Globus pallidus (tissue), 1 donor: ENCODE measurements around the gene SETD4.
A peak's percentile ranks its signal among the peaks of the same experiment; 100 is the strongest.
"Not testable (repeated sequence)": the region's sequence is repeated elsewhere in the genome, so short reads cannot be mapped to it uniquely, and the experiment has no call there.

ENCODE experiments used
- DNase-seq: peaks from one replicate; pipeline ENCODE4 v3.0.0-alpha.2; 2015; ENCODE audit warnings: low spot score

Gene SETD4

DNA sequence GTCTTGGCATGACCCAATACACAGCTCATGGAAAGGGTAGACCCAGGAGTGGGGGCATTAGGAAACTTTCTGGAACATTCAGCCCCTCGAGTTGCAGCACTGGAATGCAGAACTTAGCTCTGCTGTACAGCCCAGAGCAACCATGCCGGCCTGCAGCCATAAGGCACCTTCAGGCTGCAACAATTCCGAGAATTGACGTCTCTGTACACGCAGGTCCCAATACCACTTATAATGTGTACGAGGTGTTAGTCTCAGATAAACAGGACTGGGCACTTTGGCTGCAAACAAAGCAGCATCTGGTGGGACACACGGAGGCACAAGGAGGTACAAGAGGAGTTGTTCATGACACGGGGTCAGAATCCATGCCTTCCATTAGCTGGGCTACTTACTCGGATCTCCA lies 17.4 kb upstream of the SETD4 start:
- no peak for DNase-seq

DNA sequence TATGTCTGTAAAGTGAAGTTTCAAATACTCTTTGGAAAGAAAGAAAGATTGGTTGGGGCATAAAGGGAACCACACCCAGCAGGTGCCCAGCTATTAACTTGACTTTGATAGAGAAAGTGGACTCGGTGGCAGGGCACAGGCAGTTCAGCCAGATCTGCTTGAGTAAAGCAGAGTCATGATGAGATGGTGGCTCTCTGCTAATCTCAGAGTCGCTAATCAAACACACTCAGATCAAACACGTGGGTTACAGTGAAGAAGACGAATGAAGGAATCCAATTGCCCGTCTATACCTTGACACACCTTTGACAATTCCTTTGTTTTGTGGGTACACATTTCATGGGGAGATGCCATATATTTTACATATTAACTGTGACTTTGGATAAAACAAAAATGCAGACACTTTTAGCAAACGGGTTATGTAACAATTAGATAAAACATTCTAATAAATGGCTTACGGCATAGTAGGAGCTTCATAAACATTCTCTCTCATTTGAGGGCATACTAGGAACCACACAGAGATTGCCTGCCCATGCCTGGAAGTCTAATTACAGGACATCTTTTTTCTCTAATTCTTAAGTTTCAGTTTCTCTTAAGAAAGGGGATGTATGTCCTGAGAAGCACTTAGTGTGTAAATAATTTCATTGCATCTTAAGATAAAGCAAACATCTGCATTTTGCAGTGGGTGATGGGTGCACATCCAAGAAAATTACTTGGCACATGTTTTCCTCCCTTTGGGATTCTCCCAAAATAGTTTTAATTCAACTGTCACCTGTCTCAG lies 16.7 kb upstream of the SETD4 start:
- DNase-seq: no peak

DNA sequence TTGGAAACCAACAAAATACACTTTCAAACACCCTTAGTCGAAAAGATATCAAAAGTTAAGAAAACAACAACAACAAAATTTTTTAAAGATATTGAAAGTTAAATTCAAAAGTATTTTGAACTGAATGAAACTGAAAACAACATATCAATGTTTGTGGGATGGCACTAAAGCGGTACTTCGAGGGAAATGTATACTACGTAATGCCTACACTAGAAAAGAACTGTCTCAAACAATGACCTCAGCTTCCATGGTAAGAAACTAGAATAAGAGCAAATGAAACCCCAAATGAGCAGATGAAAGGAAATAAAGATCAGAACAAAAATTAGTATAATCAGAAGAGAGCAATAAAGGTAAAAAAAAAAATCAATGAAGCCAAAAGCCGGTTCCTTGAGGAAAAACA lies 15.6 kb upstream of the SETD4 start:
- no peak for DNase-seq

DNA sequence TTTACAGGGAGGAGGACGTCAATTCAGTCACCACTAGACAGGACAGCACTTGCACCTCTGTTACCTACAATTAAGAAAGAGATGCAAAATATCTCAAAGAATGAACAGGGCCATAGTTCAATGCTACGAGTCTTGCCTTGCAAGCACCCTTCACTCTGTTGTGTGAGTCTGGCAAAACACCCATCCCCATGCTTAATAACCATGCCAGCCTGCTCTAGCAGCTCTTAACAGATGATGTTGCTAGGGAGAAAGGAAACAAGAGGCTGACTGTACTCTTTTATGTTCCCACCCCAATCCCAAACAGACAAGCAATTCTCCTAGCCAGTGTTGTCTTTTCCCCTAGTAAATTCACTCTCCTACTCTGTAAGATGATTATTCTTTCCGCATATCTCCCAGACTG lies 14.8 kb upstream of the SETD4 start:
- peak; percentile 95 for DNase-seq

DNA sequence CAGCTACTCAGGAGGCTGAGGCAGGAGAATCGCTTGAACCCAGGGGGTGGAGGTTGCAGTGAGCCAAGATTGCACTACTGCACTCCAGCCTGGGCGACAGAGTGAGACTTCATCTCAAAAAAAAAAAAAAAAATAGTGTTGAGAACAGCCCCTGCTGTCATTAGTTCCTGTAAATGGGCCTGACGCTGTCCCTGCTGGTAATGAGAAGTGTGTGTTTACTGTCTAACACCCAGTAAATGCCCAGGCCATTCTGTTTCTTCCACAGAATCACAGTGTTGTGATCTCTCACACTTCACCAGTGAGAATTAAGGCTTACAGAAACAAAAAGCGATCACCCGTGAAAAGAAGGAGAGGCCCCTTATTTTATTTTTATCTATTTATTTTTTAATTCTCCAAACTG lies 13.6 kb upstream of the SETD4 start:
- not testable (repeated sequence) for DNase-seq

DNA sequence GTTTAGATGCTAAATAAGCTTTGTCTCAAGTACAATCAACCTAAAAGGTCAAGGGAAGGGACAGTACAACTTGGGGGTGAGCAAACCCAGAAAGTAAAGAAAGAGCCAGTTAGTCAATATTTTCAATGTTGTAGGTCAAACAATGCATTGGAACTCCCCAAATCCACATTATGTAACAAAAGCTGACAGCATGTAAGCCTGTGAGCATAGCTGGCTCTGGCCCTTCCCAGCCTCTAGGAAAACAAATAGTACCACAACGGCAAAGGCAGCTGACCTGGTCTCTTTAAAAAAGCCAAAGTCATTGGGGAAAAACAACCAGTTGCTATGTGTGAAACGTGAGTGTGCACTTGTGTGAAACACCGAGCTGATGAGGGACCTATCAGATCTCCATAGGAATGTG lies 12.9 kb upstream of the SETD4 start:
- no peak for DNase-seq

DNA sequence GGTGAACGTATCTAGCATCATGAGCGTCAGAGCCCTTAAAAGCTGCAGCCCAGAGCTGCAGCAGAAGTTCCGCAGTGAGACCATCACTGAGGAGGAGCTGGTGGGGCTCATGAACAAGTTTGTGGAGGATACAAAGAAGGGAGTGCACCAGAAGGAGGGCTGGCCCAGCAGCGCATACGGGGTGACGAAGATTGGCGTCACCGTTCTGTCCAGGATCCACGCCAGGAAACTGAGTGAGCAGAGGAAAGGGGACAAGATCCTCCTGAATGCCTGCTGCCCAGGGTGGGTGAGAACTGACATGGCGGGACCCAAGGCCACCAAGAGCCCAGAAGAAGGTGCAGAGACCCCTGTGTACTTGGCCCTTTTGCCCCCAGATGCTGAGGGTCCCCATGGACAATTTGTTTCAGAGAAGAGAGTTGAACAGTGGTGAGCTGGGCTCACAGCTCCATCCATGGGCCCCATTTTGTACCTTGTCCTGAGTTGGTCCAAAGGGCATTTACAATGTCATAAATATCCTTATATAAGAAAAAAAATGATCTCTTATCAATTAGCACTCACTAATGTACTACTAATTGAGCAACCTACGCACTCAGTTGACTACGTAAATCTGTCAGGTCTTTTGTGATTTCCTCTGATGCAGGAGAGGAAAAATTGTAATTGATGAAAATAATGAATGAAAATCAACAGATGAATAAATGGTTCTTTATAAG lies 12.3 kb upstream of the SETD4 start:
- no peak for DNase-seq

DNA sequence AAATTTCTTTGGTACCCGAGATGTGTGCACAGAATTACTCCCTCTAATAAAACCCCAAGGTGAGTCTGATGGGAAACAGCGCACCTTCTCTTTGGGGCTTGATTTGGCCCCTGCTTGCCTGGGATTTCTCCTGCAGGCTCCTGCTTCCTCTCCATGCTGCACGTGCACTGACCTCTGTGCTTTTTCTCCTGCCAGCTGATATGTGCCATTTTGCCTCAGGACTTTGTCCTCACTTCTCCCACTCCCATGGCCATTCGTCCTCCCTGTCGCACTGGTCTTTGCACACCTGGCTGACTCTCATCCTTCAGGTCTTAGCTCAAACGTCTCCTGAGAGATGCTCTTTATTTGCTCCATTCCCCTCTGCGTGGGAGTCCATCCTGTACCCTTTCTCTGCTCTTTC lies 10.7 kb upstream of the SETD4 start:
- DNase-seq: no peak

DNA sequence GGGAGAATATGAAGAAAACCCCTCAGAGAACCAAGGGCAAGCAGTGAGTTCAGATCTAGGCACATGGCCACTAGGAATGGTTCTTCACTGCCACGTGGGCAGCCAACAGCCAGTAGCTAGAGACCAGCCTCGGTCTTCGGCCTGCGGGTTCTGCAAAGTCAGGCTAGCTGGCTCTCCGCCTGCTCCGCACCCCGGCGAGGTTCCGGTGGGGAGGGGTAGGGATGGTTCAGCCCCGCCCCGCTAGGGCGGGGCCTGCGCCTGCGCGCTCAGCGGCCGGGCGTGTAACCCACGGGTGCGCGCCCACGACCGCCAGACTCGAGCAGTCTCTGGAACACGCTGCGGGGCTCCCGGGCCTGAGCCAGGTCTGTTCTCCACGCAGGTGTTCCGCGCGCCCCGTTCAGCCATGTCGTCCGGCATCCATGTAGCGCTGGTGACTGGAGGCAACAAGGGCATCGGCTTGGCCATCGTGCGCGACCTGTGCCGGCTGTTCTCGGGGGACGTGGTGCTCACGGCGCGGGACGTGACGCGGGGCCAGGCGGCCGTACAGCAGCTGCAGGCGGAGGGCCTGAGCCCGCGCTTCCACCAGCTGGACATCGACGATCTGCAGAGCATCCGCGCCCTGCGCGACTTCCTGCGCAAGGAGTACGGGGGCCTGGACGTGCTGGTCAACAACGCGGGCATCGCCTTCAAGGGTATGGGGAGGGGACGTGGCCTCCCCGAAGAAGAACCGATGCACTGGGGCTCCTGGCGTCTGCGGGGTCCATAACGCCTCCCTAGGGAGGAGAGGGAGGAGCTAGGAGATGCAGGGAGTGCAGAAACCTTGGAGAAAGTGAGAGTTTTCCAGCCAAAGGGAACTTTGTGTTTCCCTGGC lies 9.6 kb upstream of the SETD4 start, which contains the start of gene CBR1:
CBR1 (plus strand) TSS at position 312 of the 871 bp plus-strand sequence; CDS start at position 404, 92 bp downstream.
- peak; percentile 97 for DNase-seq

DNA sequence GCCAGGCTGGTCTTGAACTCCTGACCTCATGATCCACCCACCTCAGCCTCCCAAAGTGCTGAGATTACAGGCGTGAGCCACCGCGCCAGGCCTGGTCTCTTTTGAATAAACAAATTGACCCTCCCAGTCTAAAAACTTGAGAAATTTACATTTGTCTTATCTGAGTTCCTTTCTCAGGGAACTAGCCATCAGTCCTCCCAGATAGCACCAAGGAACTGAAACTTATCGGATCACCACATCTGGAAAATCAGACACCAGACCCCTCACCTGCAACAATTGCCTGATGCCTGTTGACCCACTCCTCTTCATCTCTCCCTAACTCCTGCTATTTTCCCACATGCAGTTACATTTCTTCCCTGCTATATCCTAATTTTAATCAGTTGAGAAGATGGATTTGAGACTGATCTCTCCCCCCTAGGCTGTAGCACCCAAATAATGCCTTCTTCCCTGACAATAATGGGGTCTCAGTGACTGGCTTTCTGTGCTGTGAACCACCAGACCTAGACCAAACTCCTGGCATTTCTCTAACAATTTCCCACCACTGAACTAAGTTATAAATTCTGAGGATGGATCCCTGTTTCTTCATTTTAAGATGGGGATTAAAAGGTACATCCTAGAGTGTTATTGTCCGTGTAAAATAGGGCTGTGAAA lies 8.5 kb upstream of the SETD4 start:
- no peak for DNase-seq

DNA sequence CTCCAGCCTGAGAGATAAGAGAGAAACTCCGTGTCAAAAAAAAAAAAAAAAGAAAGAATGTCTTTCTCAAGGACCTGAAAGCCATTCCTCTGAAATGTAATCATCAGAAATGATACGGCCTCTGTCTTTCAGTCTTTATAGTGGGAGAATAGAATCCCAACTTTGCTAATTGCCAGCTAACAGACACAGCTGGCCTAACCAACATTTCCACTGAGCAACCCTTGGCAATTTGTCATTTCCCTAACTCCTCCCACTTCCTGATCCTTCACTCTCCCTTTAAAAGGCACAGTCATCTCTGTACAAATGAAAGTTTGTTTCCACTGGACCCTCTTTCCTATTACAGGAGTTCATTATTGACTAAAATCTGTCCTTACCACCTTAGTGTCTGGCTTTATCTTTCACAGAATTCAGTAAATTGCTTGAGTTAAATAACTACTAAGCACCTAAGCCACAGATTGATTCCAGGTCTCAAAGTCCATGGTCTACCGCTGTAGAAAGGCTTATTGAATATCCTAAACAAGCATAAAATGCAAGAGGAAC lies 5.2 kb upstream of the SETD4 start:
- DNase-seq: no peak

DNA sequence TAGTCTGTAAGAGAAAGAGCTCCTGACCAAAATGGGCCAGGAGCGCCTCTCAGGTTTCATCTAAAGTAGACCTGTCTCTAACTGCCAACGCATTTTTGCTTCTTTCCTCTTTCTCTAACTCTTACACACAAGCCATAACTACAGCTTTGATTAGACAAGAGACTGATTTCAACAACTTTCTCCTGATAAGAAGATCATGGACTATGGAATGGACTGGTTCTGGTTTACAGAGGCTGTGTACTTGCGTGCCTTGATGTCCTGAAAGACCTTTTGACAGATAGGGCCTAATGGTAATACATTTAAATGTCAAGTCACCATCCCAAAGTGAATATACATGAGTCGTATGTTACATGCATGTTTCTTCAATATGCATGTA lies 3.7 kb upstream of the SETD4 start:
- no peak for DNase-seq

DNA sequence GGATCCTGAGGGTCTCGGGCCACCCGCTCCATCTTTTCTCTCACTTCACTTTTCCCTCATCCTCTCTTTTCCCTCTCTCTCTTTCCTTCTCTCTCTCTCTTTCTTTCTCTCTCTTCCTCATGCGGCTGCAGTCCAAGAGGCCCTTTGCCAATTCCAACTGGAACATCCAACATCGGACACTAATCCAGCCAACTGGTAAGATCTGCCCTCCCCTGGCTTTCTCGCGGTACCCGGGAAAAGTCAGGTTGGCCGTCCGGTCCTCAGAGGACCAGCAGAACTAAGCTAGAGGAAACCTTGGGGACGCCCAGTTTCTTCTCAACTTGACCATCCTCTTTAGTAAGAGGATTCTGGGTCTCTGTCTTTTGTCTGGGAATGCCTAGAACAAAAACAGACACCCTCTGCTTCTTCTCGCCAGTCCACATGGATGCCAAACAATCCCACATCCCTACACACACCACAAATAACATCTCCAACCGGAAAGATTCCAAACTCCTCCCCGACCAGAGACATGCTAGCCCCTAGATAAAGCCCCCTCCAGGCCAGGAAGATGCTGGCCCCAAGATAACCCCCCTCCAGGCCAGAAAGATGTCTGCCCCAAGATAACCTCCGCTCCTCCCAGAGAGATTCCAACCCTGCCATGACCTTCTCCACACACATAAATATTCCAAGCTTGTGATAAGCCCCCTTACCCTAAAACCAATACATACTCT lies 3.2 kb upstream of the SETD4 start:
- no peak for DNase-seq

DNA sequence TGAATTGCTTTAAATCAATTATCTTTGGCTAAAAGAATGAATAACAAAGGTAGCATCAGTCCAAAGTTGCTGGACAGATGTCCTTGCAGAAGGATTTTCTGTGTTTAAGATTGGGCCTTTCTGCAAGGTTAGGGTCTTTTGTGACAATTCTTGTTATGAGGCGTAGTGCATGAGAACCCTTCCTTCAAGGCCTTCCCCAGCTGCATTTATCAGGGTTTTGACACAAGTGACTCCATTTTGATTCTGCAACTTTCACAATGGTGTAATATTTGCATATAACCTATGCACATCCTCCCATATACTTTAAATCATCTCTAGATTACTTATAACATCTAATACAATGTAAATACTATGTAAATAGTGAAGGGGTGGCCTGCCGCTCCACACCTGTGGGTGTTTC lies 1.1 kb upstream of the SETD4 start:
- DNase-seq: no peak

DNA sequence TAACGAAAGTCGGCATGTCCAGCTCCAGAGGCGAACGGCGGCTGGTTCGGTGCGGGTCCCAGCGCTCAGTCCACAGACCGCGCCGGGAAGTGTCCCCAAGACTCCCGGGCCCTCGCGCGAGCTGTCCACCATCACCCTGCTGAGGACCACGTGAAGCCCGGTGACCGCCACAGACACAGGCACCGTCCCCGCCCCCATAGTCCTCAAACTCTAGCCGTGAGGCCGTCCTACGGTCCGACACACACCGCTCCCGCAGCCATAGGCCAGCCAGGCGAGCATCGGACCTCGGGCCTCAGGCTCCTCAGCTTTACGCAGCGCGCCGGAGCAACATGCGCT lies 535 bp downstream of the SETD4 start:
- DNase-seq: no peak

DNA sequence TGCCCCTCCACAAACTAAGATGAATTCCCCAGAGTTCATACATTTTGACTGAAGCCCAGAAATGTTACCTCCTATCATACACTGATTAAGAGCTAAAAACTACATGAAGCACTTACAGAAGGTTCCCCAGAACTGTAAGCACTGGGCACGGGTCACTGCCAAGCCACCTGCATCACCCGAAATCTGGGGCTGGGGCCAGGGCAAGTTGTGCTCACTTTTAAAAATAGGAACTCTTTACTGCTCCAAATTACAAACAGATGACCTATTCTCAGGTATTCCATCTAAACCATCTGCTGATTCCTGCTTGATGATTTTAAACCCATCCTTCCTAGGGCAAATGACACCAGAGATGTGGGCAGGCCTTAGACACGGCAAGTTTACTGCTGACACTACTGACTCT lies 4.8 kb downstream of the SETD4 start:
- no peak for DNase-seq

DNA sequence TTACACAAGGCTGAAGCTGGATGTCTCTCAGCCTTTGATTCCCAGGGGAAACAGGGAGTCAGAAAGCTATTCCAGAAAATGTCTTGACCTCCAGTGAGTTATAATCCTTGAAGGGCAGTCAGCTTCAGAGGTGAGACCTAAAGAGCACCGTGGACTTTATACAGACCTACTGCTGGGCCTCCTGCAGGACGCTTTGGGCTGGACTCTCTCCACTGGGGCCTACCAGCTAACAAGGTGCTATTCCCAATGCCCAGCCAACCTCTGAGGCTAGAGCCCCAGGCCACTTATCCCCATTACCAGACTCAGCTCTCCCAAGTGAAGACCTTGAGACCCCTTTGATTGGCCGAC lies 6.6 kb downstream of the SETD4 start:
- no peak for DNase-seq

DNA sequence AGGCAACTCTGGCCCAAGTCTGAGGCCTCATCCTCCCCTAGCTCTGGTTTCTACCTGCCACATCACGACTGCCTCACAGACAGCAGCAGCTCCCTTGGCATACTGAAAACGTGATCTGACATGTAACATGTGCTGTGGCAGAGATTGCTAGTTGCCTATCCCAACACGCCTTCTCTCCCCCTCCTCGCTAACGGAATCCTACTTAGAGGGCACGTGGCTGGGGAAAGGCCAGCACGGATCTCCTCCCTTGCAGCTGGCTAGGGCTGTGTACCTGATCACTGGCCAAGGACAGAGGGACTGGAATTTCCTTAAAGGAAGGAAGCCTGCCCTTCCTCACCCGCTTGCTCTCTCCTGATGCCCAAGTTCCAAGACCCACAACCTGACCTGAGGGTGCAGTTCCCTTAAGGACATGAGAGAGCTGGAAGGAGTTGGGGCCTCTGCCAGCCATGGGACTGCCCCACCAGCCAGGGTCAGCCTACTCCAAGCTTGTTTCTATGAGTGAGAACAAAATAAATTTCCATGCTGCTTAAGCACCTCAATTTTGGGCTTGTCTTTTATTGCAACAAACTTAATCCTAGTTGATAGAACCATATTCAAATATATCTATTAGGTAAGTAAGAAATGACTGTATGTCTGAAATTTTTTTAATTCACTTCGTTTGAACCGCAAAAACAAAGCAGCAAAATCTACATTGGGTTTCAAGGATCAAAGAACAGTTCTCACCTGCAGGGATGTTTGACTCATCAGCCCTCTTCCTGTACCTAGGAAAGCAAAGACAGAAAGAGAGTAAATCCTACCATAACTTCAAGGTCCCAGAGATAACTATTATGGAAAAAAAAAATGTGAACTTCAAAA lies 7.2 kb downstream of the SETD4 start:
- no peak for DNase-seq

DNA sequence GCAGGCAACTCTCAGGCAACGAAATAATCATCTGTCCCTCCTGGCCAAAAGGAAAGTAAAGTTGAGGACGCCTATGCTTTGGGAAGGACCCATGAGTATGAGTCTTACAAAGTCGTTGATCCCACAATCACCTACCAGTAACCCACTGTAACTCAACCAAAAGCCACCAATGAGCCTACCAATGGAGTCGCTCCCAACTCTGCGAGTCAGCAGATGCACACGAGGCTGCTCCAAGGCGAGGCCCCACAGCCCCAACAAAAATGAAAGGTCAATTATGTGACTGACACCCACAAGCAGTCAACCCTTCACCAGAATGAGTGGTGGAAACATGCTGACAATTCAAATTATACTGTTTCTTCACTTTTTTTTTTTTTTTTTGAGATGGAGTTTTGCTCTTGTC lies 12.0 kb downstream of the SETD4 start:
- no peak for DNase-seq

DNA sequence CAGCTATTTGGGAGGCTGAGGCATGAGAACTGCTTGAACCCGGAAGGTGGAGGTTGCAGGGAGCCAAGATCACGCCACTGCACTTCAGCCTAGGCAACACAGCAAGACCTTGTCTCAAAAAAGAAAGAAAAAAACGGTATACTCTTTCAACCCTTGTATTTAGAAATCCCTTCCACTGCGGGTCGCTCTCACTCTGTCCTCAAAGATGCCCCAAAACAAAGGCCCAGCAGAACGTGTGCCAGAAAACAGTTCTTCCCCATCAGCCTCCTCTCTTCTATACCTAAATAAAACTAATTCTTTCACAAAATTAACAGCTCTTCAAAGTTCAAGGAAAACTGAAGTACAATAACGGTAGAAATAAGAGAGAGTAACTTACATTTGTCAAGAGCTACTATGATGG lies 13.2 kb downstream of the SETD4 start:
- peak; percentile 50 for DNase-seq

DNA sequence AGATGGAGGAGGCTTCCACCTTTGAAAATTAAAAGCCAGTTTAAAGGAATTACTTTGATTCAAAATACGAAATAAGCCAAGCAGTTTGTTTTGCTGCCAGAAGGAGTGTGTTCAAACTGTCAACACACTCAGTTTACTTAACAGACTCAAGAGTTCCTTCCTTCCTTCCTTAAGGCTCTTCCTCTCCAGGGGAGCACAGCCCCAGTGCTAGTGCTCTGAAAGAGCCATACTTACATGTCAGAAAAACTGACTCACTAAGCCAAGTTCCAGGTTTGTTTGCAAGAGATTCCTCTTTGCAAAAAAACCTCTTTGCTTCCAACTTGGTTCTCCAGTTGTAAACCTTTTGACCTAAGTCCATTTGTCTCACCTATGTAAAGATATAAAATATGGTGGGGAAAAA lies 14.3 kb downstream of the SETD4 start:
- no peak for DNase-seq
